Keratinocyte (primary cell): ENCODE measurements around the gene CFAP206.

Experiments
- CTCF ChIP-seq, 3 experiments: IDR thresholded peaks in 1 of 3; conservative IDR thresholded peaks in 1 of 3; optimal IDR thresholded peaks in 1 of 3; 2 replicates in 2 of 3; 3 replicates in 1 of 3; pipeline versions ENCODE3 to v1.5.1; 2011; ENCODE audit warnings: low read length in 3 of 3, mild to moderate bottlenecking in 3 of 3, moderate library complexity in 2 of 3, control low read depth in 1 of 3, inconsistent platforms in 1 of 3; ENCODE audit not compliant: insufficient read depth in 2 of 3; ENCODE audit errors: extremely low read depth in 1 of 3
- EZH2 ChIP-seq: IDR thresholded peaks from one replicate; pipeline ENCODE4 v1.6.1; 2012; ENCODE audit warnings: inconsistent platforms, mild to moderate bottlenecking, low read length, moderate library complexity

GRCh38 chr6:87504441-87504840, 96.7 kb downstream of the CFAP206 start:
- TF ChIP-seq CTCF (optimal IDR thresholded peaks at IDR 0.05 in 1 of 3, IDR thresholded peaks at IDR 0.05 in 1 of 3, conservative IDR thresholded peaks at IDR 0.05 in 1 of 3; ENCODE audit: extremely low read depth in 1 of 3, insufficient read depth in 2 of 3, low read length in 3 of 3) (no peak), EZH2 (no peak)
